Cortex of kidney (tissue), 1 donor: ENCODE measurements around the gene ZKSCAN2.

Experiments
- DNase-seq: peaks from one replicate; lab custom pipeline; 2025; lab: John Stamatoyannopoulos, UW

The ZKSCAN2 gene

DNA sequence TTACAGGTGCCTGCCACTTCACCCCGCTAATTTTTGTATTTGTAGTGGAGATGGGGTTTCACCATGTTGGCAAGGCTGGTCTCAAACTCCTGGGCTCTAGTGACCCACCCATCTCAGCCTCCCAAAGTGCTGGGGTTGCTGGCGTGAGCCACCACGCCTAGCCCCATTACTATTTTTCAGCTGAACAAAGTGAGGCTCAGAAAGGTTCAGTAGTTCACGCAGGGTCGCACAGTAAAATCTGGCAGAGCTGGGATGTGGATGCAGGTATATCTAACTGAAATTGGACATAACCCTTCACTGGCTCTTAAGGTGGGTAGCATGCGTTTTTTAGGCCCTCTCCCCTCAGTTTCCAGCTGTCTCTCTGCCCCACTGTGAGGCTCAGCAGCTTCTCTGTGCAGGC lies 33.7 kb downstream of the ZKSCAN2 start:
- no peak for DNase-seq

DNA sequence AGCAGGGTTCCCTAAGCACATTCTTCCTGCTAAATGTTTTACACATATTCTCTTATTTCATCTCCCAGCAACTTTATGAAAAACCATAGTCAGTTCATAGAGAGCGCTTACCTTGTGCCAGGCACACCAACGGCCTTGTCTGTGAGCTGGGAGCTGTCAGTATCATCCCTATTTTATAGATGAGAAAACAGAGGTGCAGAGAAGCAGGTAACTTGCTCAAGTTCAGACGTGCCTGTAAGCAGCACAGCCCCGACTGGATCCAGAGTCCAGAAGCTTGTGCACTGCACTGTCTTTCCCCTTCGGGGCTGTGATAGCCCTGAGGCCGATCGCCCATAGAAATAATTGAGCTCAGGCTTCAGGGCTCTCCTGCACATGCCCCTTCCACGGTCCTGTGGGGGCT lies 34.7 kb downstream of the ZKSCAN2 start:
- DNase-seq: no peak

DNA sequence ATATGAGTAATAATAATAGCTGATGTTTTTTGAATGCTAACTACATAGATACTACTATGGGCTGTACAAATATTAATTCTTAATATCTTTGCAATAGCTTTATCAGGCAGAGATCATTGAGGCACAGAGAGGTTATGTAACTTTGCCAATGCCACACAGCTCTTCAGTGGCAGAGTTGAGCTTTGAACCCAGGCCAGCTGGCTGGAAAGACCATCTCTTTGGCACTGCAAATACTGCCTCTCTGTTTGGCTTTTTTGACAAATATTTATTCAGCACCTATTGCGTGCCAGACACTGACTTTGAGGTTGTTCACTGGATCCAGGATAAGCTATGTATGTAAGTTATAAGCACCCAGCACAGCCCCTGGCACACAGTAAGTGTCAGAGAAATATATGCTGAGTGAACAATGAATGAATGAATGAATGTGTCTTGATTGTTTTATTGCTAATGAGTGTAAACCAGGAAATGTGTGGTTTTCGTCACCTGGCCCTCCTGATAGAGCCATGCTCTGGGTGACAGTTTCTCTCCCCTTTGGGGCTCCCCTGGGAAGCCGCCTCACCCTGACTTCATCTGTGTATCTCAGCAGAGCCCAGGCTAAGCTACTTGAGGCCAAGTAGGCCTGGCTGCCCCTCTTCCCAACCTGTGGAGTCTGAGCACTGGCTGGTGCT lies 38.4 kb downstream of the ZKSCAN2 start:
- DNase-seq: no peak

DNA sequence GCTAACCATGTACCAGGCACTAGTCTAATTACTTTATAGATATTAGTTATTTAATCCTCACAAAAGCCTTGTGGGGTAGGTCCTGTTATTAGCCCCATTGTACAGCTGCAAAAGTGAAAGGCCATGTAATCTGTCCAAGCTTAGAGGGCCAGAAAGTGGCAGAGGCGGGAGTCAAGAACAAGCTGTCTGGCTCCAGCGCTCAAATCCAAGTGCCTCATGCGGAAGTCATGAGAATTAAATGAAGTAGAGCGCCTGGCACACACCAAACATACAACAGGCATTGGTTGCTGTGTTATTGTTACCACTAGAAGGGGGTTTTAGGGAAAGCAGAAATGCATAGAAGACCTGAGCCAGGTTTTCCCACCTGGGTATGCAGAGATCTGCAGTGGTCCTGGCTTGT lies 39.7 kb downstream of the ZKSCAN2 start:
- DNase-seq: no peak

DNA sequence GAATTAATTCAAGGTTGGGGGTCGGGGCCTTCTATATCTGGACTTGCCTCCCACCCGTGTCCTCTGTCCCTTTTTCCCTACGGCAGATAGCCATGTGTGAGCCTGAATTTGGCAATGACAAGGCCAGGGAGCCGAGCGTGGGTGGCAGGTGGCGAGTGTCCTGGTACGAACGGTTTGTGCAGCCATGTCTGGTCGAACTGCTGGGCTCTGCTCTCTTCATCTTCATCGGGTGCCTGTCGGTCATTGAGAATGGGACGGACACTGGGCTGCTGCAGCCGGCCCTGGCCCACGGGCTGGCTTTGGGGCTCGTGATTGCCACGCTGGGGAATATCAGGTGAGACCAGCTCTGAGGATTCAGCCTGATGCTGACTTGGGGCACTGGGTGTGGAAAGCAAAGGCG lies 40.5 kb downstream of the ZKSCAN2 start:
- DNase-seq: no peak

DNA sequence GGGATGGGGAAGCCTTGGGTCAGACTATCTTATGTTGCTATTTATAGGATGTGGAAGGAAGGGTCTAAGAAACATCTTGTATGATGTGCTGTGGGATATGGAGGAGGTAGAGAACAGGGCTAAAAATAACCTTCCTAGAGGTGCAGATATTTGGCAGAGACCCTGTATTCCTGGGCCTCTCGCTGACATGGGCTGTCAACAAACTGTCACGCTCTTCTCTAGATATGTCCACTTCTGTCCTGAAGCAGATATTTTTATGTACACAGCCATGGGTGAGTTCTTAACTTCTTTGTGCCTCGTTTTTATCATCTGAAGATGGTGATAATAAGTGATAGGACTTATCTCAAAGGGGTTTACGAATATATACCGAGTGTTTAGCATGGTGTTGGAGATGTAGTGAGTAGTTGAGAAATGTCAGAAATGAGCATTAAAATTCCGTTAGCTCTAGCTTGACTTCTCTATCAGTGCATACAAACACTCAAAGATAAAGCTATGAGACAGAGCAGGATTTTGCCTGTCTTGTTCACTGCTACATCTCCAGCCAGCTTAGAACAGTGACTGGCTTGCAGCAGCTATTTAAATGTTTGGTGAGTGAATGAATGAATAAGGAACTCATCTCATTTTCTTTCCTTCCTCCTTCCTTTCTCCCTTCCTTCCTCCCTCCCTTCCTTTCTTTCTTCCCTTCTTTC lies 43.8 kb downstream of the ZKSCAN2 start:
- no peak for DNase-seq

DNA sequence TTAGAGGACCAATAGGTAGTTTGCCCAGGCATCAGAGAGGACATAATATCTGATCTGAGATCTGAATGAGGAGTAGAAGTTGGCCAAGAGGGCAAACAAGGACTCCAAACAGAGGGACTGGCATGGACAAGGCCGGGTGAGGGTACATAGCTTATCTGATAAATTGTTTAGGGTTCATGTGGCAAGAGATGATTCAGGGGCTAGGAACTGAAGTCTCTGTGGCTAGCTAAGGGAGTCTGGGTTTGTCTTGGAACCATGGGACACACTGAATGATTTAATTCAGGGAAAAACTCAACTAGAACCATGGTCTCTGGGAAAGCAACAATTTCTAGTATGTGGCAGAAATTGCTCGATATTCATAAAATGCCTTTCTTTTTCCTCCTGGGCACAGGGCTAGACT lies 45.0 kb downstream of the ZKSCAN2 start:
- DNase-seq: no peak

DNA sequence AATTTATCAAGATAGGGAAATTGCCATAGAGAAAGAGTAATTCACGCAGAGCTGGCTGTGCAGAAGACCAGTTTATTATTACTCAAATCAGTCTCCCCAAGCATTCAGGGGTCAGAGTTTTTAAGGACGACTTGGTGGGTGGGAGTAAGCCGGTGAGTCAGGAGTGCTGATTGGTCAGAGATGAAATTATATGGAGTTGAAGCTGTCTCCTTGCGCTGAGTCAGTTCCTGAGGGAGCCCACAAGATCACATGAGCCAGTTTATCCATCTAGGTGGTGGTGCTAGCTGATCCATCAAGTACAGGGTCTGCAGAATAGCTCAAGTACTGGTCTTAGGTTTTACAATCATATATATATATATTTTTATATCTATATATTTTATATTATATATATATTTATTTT lies 46.9 kb downstream of the ZKSCAN2 start:
- DNase-seq: no peak

DNA sequence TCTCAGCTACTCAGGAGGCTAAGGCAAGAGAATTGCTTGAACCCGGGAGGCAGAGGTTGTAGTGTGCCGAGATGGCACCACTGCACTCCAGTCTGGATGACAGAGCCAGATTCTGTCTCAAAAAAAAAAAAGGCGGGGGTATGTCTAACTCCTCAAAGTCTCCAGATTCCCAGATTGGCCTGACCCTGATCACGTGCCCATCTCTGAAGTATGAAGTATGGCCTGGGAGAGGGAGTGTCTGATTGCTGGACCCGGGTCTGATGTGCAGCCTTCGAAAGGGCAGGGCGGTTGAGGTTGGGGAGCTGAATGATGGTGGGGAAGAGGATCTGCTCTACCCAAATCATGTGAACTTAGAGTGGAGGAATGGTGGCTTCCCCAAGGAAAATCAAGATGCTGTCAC lies 58.2 kb downstream of the ZKSCAN2 start:
- DNase-seq: no peak

DNA sequence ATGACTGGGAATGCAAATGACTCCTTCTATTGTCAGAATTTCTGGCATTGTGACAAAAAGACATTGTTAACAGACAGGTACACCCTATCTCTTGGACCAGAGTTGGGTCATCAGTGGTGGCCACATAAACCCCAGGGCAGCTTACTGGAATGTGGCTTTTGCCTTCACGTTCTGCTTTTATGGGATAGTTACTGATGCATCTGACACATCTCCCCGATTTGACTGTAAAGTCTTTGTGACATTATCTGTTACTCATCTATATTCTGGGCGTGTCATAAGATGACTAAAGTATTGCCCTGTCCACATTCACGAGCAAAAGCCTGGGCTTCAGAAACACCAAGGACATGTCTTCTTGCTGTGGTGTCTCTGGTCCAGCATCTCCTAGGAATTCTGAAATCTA lies 59.6 kb downstream of the ZKSCAN2 start:
- DNase-seq: no peak

DNA sequence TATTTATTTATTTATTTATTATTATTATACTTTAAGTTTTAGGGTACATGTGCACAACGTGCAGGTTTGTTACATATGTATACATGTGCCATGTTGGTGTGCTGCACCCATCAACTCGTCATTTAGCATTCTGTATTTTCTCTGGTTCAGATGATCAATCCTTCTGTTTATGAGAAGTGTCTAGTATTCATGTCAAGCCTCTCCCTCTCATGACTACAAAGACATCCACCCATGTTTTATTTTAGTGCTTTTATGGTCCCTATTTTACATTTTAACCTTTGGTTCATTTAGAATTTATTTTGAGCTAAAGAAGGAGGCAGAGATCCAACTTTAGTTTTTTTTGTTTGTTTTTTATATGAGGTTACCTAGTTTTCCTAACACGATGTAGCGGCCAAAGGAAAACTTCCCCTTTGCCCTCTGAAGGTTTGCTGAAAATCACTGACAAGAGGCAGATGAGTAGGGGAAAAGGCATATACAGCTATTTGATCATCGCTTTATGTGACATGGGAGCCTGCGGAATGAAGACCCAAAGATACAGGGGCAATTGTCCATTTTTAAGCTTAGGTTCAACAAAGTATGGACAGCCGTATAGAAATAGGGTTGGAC lies 63.3 kb downstream of the ZKSCAN2 start:
- no peak for DNase-seq

DNA sequence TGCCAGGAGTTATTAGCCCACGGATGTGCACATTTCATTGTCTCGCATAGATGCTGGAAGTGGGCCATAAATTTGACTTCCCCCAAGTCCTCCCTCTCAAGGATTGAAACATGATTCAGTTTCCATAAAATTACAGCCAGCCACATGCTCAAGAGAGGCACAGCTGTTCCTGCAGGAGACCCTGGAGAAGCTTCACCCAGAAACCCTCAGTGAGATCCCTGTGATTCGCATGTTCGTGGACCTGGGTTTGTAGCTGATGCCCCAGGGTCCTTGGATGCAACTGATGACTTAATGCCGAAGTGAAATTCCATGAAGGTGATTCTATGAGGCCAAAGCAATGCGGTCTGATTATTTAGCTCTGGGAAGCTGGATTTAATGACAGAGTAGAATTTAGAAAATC lies 65.5 kb downstream of the ZKSCAN2 start:
- DNase-seq: no peak

DNA sequence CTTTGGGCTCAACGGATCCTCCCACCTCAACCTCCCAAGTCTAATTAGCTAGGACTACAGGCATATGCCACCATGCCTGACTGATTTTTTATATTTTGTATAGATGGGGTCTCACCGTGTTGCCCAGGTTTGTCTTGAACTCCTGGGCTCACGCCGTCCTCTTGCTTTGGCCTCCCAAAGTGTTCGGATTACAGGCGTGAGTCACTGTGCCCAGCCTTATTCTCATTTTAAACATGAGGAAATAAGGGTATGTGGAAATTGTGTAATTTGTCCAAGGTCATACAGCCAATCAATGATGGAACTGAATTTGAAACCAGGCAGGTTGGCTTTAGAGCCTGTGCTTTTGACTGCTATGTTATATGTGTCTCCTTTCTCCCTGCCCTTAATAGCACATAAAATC lies 68.3 kb downstream of the ZKSCAN2 start:
- no peak for DNase-seq

DNA sequence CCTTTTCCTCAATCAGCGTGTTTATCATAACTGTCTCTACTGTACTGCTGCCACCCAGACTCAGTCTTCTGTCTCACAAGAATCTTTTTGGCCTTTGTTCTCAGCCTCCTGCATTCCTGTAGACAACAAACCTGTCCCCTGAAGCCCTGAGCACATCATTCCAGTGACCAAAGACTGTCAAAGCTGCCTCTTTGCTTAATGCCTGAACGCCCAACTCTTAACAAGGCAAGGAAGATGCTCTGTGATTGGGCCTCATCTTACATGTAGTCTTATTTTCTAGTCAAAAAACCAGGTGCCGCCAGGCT lies 70.2 kb downstream of the ZKSCAN2 start:
- no peak for DNase-seq
